Activated effector memory CD4-positive, alpha-beta T cell treated with Interleukin-2 at 50 U/mL for 16 hours (primary cell): ENCODE measurements around the gene CFAP46.
"Not testable (repeated sequence)": the region's sequence is repeated elsewhere in the genome, so short reads cannot be mapped to it uniquely, and the experiment has no call there.

Experiments
- DNase-seq: peaks from one replicate; pipeline ENCODE4 v3.0.0-alpha.2; 2020

Gene CFAP46

GRCh38 chr10:132860532-132860931, 81.8 kb downstream of the CFAP46 start:
- DNase-seq, result no peak

GRCh38 chr10:132859084-132859855, 83.1 kb downstream of the CFAP46 start:
- DNase-seq, result no peak

DNA sequence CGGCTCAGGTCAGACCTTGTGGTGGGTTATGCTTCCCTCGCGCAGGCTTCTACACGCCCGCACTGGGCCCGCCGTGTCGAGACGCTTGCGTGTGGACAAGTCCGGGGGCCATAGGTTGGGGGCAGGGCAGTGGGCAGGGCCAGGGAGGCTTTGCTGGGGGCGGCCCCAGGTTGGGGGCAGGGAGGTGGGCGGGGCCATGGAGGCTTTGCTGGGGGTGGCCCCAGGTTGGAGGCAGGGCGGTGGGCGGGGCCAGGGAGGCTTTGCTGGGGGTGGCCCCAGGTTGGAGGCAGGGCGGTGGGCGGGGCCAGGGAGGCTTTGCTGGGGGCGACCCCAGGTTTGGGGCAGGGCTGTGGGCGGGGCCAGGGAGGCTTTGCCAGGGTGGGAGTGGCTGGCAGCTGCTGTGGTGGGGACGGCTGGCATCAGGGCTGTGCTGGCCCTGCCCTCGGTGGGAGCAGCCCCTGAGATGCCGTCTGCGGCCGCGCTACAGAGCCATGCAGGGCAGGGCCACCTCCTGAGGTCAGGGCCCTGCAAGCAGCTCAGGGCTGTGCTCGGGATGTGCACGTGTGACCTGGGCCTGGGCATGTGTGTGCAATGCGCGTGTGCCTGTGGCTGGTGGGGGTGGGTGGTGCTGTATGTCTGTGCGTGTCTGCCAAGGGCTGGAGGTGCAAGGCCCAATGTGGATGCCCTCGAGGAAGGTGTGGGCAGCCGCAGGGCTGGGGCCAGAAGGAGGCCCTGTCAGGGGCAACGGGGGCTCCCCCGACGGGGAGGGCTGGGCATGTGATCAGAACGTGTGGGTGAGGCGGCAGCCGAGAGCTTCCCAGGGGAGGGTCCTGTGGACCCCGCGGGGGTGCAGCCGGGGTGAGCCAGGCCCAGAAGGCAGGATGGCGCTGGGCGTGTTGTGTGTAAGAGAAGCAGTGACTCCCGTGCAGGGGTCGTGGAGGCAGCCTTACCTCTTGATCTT, 84.0 kb downstream of the CFAP46 start:
- DNase-seq, result no peak

GRCh38 chr10:132856869-132857524, 85.4 kb downstream of the CFAP46 start:
- no peak for DNase-seq

DNA sequence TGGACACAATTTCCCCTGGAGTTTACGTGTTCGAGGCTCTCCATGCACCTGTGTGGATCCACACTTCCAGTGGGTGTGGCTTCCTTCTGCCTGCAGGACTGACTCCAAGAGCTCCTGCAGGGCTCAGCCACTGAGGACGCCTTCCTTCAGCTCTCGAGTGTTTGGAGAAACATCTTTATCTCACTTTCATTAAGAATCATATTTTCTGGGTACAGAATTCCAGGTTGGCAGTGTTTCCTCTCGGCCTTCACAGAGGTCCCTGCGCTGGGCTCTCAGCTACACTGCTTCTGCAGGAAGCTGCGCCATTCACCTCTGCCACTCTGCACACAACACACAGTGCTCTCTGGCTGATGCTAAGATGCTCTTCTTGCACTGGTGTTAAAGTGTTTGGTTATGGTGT, 86.5 kb downstream of the CFAP46 start:
- DNase-seq, result no peak

- no peak for DNase-seq
These were observed 90.9 kb downstream of the CFAP46 start for GRCh38 chr10:132851451-132851850.

GRCh38 chr10:132850896-132851295, 91.5 kb downstream of the CFAP46 start:
- no peak for DNase-seq

GRCh38 chr10:132850246-132850645, 92.1 kb downstream of the CFAP46 start:
- no peak for DNase-seq

DNA sequence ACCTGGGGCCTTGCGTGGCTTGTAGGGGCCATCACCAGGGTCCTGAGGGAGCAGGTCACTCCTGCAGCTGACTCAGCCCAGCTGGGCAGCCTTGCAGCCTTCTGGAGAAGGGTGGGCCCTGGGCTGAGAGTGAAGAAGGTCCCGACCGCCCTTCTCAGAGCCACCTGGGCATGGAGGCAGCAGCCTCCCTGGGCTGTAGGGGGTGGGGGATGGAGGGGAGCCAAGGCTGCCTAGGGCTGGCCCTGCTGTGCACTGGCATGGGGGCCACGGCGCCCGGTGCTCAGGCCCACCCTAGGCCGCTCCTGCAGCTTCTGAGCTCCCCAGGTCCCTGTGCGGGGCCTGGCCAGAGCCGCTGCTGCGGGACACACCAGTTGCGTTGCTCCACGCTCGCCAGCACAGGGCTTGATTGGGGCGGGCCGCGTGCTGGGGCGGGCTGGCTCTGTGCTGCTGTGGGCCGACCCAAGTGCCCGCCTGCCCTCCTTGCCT, 92.8 kb downstream of the CFAP46 start:
- no peak for DNase-seq

GRCh38 chr10:132848951-132849545, 93.3 kb downstream of the CFAP46 start:
- no peak for DNase-seq

DNA sequence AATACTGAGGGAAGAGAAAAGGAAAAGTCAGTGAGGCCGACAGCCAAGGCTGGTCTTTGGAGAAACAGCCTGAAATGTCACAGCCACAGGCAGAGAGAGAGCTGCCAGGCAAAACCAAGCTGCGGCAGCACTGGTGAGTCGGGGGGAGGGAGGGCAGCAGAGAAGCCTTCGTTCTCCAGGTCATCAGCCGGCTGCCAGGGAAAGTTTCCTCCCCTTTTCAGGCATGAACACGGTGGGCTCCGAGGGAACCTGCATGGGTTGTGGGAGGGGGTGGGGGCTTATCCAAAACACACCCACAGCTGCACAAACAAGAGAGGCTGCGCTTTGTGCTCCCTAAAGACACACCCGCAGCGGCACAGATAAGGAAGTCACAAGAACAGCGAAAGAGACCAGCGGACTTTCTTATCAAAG, 94.1 kb downstream of the CFAP46 start:
- DNase-seq, result no peak

DNA sequence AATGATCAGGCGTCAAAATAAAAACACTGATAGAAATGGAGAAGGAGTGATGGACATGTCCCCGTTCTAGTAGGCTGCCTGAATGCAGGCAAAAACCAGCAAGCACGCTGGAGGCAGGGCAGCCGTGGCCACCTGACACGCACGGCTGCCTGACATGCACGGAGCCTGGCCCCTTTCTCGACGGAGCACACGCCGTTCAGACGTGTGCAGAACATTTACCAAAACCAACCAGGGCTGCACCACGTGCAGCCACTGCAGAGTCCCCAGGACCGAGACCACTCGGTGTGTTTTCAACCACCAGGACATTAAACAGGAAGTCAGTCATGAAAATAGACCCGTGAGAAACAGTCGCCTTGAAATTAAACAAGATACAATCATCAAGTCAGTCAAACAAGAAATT, 94.5 kb downstream of the CFAP46 start:
- DNase-seq, result no peak

- no peak for DNase-seq
These were observed 95.0 kb downstream of the CFAP46 start for GRCh38 chr10:132847416-132847777.

- no peak for DNase-seq
These were observed 95.5 kb downstream of the CFAP46 start for GRCh38 chr10:132846631-132847415.

DNA sequence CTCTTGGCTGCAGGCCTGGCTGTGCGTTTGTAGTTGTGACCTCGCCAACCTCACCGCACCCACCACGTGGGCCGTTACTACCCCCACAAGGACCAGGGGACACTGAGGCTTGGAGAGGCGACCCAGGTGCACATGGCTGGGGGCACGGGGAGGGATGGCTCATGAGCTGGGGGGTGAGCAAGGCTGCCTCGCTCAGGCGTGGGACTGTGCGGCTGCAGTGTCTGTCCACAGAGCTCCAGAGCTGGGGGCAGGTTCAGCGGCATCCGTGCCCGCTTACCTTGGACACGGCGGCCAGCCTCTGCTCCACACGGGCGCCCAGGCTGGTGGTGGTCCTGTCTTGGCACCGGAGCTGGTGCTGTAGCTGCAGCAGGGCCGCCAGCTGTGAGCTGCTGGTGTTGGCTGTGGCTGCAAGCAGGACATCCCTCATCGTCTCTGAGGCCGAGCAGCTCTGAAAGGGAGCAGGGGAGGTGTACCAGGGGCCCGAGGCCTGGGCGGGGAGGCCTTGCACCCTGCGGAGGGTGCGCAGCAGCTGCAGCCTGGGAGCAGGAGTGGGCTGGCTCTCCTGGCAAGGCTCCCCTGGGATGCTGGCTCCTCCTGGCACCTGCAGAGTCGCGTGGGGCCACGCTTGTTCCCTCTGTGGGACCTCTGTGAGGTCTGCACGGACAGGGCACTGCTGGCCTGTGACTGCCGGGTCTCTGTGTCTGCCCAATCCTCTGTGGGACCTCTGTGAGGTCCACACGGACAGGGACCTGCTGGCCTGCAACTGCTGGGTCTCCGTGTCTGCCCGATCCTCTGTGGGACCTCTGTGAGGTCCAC, 96.4 kb downstream of the CFAP46 start:
- DNase-seq, result no peak

GRCh38 chr10:132845041-132845551, 97.3 kb downstream of the CFAP46 start:
- no peak for DNase-seq

DNA sequence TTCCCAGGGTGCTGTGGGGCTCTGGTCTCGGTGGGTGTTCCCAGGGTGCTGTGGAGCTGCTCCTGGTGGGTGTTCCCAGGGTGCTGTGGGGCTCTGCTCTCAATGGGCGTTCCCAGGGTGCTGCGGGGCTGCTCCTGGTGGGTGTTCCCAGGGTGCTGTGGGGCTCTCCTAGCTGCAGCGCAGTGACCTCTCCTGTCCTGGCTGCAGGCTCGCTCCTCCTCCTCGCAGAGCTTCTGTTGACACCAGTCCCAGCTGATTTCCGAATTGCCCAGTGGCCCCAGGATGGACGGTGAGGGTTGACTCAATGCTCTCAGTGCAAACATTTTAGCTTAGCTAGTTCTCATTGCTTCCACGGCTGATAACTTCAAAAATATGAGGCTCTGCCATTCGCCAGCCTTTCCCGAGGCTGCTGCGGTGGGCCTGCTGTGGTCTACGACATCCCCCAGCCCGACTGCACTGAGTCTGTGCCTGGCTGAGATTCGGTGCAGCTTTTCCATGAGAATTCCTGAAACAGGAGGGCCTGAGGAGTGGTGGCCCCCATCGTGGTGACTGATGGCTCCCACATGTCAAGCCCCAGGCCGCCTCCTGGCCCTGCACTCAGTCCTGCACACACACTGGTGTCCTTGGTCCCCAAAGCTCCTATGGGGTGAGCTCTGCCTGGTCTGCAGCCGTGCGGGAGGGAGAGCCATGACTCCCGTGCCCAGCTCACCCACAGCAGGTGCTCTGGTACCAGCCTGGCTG, 98.1 kb downstream of the CFAP46 start:
- DNase-seq, result no peak

DNA sequence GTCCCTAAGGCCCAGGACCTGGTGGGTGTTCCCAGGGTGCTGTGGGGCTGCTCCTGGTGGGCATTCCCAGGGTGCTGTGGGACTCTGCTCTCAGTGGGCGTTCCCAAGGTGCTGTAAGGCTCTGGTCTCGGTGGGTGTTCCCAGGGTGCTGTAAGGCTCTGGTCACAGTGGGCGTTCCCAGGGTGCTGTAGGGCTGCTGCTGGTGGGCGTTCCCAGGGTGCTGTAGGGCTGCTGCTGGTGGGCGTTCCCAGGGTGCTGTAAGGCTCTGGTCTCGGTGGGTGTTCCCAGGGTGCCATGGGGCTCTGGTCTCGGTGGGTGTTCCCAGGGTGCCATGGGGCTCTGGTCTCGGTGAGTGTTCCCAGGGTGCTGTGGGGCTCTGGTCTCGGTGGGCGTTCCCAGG, 99.1 kb downstream of the CFAP46 start:
- DNase-seq, result not testable (repeated sequence)

- DNase-seq, result no peak
These were observed 100.0 kb downstream of the CFAP46 start for GRCh38 chr10:132842397-132842796.

DNA sequence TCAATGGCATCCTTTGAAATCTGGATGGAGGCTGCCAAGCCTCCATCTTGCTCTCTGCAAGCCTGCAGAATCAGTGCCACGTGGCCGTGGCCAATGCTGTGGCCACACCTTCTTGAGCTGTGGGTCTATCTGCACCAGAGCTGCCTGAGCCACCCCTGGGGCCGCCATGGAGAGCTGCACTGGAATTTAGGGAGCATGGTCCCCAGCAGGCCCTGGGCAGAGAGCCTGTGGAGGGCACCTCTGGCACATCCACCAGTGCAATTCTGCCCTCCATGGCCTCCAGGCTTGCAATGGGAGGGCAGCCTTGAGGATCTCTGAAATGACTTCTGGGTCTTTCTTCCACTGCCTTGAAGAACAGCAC, 100.8 kb downstream of the CFAP46 start:
- DNase-seq, result no peak
